GM12801 (cell line): ENCODE measurements around the gene ITPR3.

ENCODE experiments used
- TF ChIP-seq, protein P1 (sequence below): IDR thresholded peaks from one replicate; pipeline ENCODE4 v1.5.1; 2011; ENCODE audit warnings: control low read depth; ENCODE audit not compliant: insufficient read length; ENCODE audit errors: extremely low read depth

The ITPR3 gene

DNA sequence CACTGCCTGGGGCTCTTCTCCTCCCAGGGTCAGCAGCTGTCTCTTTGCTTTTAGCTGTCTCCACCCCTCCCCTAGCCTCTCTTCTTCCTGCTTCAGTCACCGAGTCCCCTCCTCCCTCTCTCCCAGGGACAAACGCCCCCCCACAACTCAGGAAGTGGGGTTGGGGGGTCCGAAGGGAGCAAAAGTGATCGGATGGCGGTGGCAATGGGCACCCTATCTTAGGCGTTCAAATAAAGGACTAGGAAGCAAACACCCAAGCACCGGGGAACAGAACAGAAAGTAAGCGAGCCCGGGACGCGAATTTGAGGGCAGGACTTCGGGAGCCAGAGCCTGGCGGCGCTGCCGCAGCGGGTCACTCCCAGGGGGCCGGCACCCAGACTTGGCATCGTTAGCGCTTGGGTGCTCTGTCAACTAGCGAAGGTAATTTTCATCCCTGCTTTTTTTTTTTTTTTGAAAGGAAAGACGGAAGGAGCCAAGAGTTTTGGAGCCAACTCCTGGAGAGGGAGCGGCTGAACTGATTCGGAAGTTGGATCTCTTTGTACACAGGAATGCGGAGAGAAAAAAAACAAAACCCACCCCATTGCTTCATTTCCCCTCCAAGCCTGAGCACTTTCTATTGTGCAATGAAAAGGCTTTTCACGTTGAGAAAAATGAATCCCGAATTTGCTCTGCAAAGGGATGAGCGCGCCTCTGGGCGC, 815 bp upstream of the ITPR3 start:
- TF ChIP-seq, protein P1, sequence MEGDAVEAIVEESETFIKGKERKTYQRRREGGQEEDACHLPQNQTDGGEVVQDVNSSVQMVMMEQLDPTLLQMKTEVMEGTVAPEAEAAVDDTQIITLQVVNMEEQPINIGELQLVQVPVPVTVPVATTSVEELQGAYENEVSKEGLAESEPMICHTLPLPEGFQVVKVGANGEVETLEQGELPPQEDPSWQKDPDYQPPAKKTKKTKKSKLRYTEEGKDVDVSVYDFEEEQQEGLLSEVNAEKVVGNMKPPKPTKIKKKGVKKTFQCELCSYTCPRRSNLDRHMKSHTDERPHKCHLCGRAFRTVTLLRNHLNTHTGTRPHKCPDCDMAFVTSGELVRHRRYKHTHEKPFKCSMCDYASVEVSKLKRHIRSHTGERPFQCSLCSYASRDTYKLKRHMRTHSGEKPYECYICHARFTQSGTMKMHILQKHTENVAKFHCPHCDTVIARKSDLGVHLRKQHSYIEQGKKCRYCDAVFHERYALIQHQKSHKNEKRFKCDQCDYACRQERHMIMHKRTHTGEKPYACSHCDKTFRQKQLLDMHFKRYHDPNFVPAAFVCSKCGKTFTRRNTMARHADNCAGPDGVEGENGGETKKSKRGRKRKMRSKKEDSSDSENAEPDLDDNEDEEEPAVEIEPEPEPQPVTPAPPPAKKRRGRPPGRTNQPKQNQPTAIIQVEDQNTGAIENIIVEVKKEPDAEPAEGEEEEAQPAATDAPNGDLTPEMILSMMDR: no peak

DNA sequence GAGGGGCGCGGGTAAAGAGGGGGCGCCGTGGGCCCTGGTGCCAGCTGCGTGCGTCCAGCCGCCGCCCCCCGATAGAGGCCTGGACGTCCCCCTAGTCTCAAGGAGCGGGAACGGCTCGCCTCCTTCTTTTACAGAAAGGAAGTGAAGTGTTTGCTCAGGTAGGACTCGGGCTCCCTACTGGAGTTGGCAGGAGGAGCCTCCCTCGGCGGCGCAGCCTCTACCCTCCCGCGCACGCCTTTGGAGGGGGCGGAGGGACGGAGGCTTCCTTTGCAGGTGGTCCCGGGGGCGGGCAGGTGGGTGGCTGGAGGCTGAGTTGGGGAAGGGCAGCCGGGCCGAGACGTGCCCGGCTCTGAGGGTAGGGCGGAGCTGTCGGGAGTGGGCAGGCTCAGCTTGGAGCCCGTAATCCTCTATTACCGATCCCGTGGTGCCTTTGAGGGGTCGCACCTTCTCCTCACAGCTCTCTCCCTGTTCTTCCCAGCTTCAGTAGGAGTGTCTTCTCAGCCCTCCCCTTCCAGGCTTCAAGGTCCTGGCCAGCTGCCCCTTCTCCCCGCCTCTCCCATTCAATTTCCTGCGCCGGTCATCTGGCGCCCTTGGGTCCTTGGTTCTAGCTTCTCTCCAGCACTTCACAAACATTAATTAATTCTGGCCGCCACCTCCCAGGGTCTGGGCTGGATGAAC, 728 bp downstream of the ITPR3 start:
- TF ChIP-seq, protein P1: no peak

DNA sequence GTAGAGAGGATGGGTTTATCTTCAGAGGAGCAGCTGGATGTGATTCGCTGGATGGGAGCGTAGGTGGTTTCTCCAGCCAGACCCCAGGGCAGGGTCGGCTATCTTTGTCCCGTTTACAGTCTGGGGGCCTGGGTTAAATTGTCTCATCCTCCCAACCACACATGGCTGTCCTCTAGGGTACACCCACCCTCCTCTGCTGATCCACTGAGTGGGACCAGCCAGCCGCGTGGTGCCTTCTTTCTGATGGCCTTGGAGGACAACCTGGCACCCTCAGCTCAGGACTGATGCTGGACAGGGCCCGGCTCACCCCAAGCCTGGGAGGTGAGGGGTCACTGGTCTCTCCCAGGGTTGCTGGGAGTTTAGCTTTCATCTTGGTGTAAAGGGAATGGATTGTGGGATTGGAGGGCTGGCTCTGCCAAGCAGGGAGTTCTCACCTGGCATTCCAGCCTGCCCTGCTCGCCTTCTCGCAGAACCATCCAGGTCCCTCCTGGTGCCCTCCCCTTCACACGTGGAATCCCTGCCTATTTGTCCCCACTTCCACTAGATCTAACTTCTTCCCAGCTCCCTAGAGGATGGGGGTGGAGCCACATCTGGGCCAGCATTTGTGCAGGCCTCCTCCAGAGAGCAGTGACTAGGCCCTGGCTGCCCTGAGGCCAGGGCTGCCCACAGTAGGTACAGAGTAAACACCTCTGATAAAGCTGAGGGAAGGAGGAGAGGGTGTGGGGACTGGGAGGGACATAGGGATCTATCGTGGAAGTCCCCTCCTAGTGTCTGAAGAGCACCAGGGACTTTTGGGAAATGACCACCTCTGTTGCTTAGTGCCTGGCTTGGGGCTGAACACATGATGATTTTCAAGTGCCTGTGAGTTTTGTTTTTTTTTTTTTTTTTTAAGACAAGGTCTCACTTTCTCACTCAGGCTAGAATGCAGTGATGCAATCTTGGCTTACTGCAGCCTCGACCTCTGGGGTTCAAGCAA, 1.6 kb downstream of the ITPR3 start:
- TF ChIP-seq, protein P1: no peak

DNA sequence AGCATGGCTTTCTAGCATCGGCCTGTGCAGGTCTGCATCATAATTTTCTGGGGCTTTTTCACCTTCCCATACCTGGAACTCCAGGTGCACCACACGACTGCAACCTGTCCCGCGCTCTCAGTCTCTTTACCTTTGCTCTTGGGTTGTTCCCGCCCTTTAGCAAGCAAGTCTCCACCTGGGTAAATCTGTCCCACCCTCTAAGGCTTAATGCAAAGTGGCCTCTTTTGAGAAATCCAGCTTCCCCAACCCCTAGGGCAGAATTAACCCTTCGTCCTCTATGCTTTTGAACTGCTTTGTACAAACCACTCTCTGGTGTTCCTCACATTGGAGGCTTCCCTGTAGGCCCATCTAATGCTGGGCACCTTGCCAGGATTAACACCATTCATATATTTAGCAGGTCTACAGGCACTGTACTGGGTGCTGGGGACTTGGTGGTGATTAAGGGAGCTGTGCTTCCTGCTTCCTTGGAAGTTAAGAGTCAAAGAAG, 2.8 kb downstream of the ITPR3 start:
- TF ChIP-seq, protein P1: no peak

- TF ChIP-seq, protein P1: no peak
Observed at GRCh38 chr6:33624856-33625255, 3.7 kb downstream of the ITPR3 start.

DNA sequence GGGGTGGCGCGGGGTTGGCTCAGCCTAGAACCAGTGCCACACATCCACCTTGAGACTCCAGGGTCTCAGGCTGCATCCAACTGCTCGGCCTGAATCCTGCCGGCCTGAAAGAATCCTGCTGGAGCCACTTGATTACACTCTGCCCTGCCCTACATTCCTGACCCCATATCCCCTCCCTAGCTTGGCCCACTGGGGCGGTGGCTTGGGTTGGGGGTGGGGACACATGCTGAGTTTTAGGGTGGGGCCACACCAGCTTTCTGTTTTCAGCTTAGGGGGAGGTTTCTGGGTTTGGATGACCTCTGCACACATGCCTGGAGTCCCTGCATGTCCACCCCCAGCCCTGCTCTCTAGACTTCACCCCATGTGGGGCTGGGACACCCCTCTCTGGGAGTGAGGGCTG, 6.8 kb downstream of the ITPR3 start:
- TF ChIP-seq, protein P1: no peak

DNA sequence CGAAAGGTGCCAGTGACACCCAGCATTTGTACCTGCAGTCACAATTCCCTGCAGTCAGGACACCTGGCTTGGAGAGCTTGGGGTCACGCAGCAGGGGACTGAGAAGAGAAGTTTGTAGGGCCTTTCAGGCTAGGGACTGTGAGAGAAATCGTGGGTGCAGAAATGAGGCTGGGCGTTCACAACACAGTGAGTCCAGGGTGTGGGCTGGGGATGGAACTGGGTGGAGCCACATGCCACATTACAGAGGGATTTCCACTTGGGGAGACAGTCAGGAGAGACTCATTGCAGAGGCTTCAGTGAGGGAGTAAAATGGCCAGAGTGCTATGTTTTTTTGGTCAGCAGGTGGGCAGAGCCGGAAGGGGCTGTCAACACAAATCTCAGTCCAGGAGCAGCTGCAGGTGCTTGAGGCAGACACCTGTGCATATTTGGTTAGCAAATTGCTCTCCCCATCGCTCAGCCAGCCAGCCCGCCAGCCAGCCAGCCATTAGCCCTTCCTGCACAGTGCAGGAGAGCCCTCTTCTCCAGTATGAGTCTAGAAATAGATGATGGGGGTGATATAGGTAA, 7.4 kb downstream of the ITPR3 start:
- TF ChIP-seq, protein P1: no peak
